ENCODE measurements around the gene WASHC4. TPM values are rescaled to one million over a fixed set of nuclear protein-coding genes. Genes with fewer than 3 reads are reported as not detected.

Gene WASHC4
- total RNA-seq, 2 experiments from 2014 or later, result 32.5 to 33.6 TPM

- H3K4me1 Mint-ChIP-seq (ENCODE audit: low read depth), result peaks cover 15% of the 10 kb centered on the region
- ATAC-seq (ENCODE audit: poor library complexity) (no peak), DNase-seq (no peak)
- no peaks in the 10 kb centered on the region for H3K9me3 ChIP-seq (ENCODE audit: control insufficient read depth in 1 of 2, insufficient read depth in 1 of 2, low read length in 2 of 2)
- TF ChIP-seq, protein P1, sequence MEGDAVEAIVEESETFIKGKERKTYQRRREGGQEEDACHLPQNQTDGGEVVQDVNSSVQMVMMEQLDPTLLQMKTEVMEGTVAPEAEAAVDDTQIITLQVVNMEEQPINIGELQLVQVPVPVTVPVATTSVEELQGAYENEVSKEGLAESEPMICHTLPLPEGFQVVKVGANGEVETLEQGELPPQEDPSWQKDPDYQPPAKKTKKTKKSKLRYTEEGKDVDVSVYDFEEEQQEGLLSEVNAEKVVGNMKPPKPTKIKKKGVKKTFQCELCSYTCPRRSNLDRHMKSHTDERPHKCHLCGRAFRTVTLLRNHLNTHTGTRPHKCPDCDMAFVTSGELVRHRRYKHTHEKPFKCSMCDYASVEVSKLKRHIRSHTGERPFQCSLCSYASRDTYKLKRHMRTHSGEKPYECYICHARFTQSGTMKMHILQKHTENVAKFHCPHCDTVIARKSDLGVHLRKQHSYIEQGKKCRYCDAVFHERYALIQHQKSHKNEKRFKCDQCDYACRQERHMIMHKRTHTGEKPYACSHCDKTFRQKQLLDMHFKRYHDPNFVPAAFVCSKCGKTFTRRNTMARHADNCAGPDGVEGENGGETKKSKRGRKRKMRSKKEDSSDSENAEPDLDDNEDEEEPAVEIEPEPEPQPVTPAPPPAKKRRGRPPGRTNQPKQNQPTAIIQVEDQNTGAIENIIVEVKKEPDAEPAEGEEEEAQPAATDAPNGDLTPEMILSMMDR (IDR thresholded peaks at IDR 0.05), result no peak
- no peaks in the 10 kb centered on the region for H3K9me3 Mint-ChIP-seq
- H3K36me3 Mint-ChIP-seq (ENCODE audit: low read depth), result peaks cover 77% of the 10 kb centered on the region
- H3K36me3 ChIP-seq (ENCODE audit: insufficient read depth, low read length), result peaks cover 80% of the 10 kb centered on the region
- H3K27ac ChIP-seq (ENCODE audit: low read depth in 1 of 2, low read length in 2 of 2), result no peak overlapping the region
- H3K4me1 ChIP-seq (ENCODE audit: insufficient read depth, low read length), result no peaks in the 10 kb centered on the region
- intact Hi-C loops (cut with DNase I, micrococcal nuclease), result no loop called here
- POLR2A ChIA-PET, result interaction anchor here (0.7 kb wide), 1 partner anchor 34 kb away, joined by 3 read pairs; no protein-coding TSS in a partner anchor
- no peak overlapping the region for H3K27ac Mint-ChIP-seq
- CTCF ChIA-PET, result no interaction called here
- no peak overlapping the region for H3K4me3 Mint-ChIP-seq
- H3K4me3 ChIP-seq (ENCODE audit: low read length), result no peak overlapping the region
- H3K27me3 ChIP-seq (ENCODE audit: control insufficient read depth in 1 of 2, insufficient read depth in 2 of 2, low read length in 2 of 2), result no peaks in the 10 kb centered on the region
- H3K27me3 Mint-ChIP-seq, result no peaks in the 10 kb centered on the region
These were observed 33.9 kb downstream of the WASHC4 start for GRCh38 chr12:105141320-105141922.

- Histone ChIP-seq H3K4me3 (ENCODE audit: low read length) (no peak overlapping the region), H3K36me3 (ENCODE audit: insufficient read depth, low read length) (peaks cover 83% of the 10 kb centered on the region), H3K4me1 (ENCODE audit: insufficient read depth, low read length) (no peaks in the 10 kb centered on the region), H3K27me3 (ENCODE audit: control insufficient read depth in 1 of 2, insufficient read depth in 2 of 2, low read length in 2 of 2) (no peaks in the 10 kb centered on the region), H3K27ac (ENCODE audit: low read depth in 1 of 2, low read length in 2 of 2) (no peak overlapping the region), H3K9me3 (ENCODE audit: control insufficient read depth in 1 of 2, insufficient read depth in 1 of 2, low read length in 2 of 2) (no peaks in the 10 kb centered on the region)
- TF ChIP-seq, protein P1 (IDR thresholded peaks at IDR 0.05), result no peak
- intact Hi-C loops (cut with DNase I, micrococcal nuclease), result no loop called here
- peaks cover 7% of the 10 kb centered on the region for H3K4me1 Mint-ChIP-seq (ENCODE audit: low read depth)
- H3K27me3 Mint-ChIP-seq, result no peaks in the 10 kb centered on the region
- peaks cover 77% of the 10 kb centered on the region for H3K36me3 Mint-ChIP-seq (ENCODE audit: low read depth)
- DNase-seq, result no peak
- ATAC-seq (ENCODE audit: poor library complexity), result no peak
- no peak overlapping the region for H3K4me3 Mint-ChIP-seq
- ChIA-PET POLR2A (interaction anchor here (0.7 kb wide), 1 partner anchor 34 kb away, joined by 3 read pairs; no protein-coding TSS in a partner anchor), CTCF (no interaction called here)
- no peak overlapping the region for H3K27ac Mint-ChIP-seq
- no peaks in the 10 kb centered on the region for H3K9me3 Mint-ChIP-seq
These were observed 34.7 kb downstream of the WASHC4 start for GRCh38 chr12:105142259-105142658.

DNA sequence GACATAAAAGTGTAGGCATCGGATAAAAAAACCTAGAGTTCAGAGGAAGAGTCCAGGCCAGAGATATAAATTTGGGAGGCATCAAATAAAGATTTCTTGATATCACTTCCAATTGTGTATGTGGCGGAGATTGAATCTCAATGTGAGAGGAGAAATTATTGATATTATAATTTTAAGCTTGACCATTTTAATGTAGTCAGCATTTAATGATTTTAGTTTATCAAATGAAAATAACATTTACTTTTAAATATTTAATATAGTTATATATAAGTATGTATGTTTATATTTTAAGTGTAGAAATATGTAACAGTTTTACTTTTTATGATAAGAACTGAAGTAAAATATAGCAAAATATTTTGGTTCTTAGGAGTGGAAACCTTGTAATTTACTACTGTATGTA is 48.7 kb downstream of the WASHC4 start:
- ATAC-seq (ENCODE audit: poor library complexity), result no peak

More for the DNA sequence above, 48.7 kb downstream of the WASHC4 start:
- intact Hi-C loops (cut with DNase I, micrococcal nuclease), result loop anchor here in 1 of 2 experiments (5.0 kb wide), 1 partner anchor 34 kb away; no protein-coding TSS in a partner anchor
- no peaks in the 10 kb centered on the region for H3K27me3 Mint-ChIP-seq
- Histone ChIP-seq H3K4me1 (ENCODE audit: insufficient read depth, low read length) (no peaks in the 10 kb centered on the region), H3K9me3 (ENCODE audit: control insufficient read depth in 1 of 2, insufficient read depth in 1 of 2, low read length in 2 of 2) (no peaks in the 10 kb centered on the region), H3K4me3 (ENCODE audit: low read length) (no peak overlapping the region), H3K36me3 (ENCODE audit: insufficient read depth, low read length) (peaks cover 74% of the 10 kb centered on the region), H3K27ac (ENCODE audit: low read depth in 1 of 2, low read length in 2 of 2) (no peak overlapping the region), H3K27me3 (ENCODE audit: control insufficient read depth in 1 of 2, insufficient read depth in 2 of 2, low read length in 2 of 2) (no peaks in the 10 kb centered on the region)
- ChIA-PET CTCF (no interaction called here), POLR2A (no interaction called here)
- H3K4me3 Mint-ChIP-seq, result no peak overlapping the region
- TF ChIP-seq, protein P1 (IDR thresholded peaks at IDR 0.05), result no peak
- no peaks in the 10 kb centered on the region for H3K4me1 Mint-ChIP-seq (ENCODE audit: low read depth)
- H3K36me3 Mint-ChIP-seq (ENCODE audit: low read depth), result peaks cover 84% of the 10 kb centered on the region
- no peak for DNase-seq
- H3K9me3 Mint-ChIP-seq, result no peaks in the 10 kb centered on the region
- no peak overlapping the region for H3K27ac Mint-ChIP-seq
